CD14-positive monocyte (primary cell): ENCODE measurements around the gene C15orf40. TPM values are rescaled to one million over a fixed set of nuclear protein-coding genes. Genes with fewer than 3 reads are reported as not detected.
A peak's percentile ranks its signal among the peaks of the same experiment; 100 is the strongest.

ENCODE experiments used
- DNase-seq, 3 donors: peaks; one replicate each; pipeline ENCODE4 v3.0.0-alpha.2; 2011 to 2022
- H2AFZ ChIP-seq: 2 replicates; pipeline ENCODE4 v1.6.0; 2012; ENCODE audit warnings: mild to moderate bottlenecking, low read depth, low read length, inconsistent platforms; ENCODE audit not compliant: insufficient read depth, poor library complexity, severe bottlenecking
- H3K27ac ChIP-seq, 2 donors: 1 replicate in 1 of 2; 2 replicates in 1 of 2; pipeline ENCODE4 v1.5.1; 2012 to 2013; ENCODE audit warnings: low read length in 2 of 2, control low read depth in 1 of 2, inconsistent platforms in 1 of 2, low read depth in 1 of 2, mild to moderate bottlenecking in 1 of 2
- H3K27me3 ChIP-seq, 2 donors: one replicate each; pipeline versions ENCODE4 v1.6.0 to v1.6.1; 2011 to 2013; ENCODE audit warnings: low read length in 2 of 2; ENCODE audit not compliant: control insufficient read depth in 2 of 2, insufficient read depth in 2 of 2
- H3K36me3 ChIP-seq, 2 donors: replicated peaks in 1 of 2; 1 replicate in 1 of 2; 2 replicates in 1 of 2; pipeline versions ENCODE4 v1.5.1 to v1.6.1; 2012 to 2013; ENCODE audit warnings: low read length in 2 of 2, control low read depth in 1 of 2, inconsistent platforms in 1 of 2, mild to moderate bottlenecking in 1 of 2; ENCODE audit not compliant: insufficient read depth in 2 of 2, control insufficient read depth in 1 of 2
- H3K4me1 ChIP-seq, 2 donors: 1 replicate in 1 of 2; 2 replicates in 1 of 2; pipeline versions ENCODE4 v1.5.1 to v1.6.1; 2012 to 2013; ENCODE audit warnings: low read length in 2 of 2, control low read depth in 1 of 2, inconsistent platforms in 1 of 2, mild to moderate bottlenecking in 1 of 2, moderate library complexity in 1 of 2; ENCODE audit not compliant: insufficient read depth in 2 of 2, control insufficient read depth in 1 of 2
- H3K4me2 ChIP-seq: replicated peaks from 2 replicates; pipeline ENCODE3; 2012; ENCODE audit warnings: low read length, moderate library complexity, mild to moderate bottlenecking; ENCODE audit not compliant: poor library complexity, severe bottlenecking; ENCODE audit errors: extremely low read depth
- H3K4me3 ChIP-seq, 3 experiments: fragments of 200-600 bp in 1 of 3; sonication (generic) in 1 of 3; replicated peaks in 1 of 3; 1 replicate in 2 of 3; 2 replicates in 1 of 3; pipeline ENCODE4 v1.5.1; 2011 to 2013; ENCODE audit warnings: low read length in 3 of 3, mild to moderate bottlenecking in 3 of 3, control low read depth in 2 of 3, low read depth in 2 of 3, inconsistent platforms in 1 of 3, moderate library complexity in 1 of 3
- H3K79me2 ChIP-seq: 2 replicates; pipeline ENCODE4 v1.6.0; 2012; ENCODE audit warnings: mild to moderate bottlenecking, control low read depth, inconsistent platforms, low read length, moderate library complexity; ENCODE audit not compliant: insufficient read depth
- H3K9ac ChIP-seq: 2 replicates; pipeline ENCODE4 v1.6.0; 2017; ENCODE audit warnings: low read length, mild to moderate bottlenecking; ENCODE audit not compliant: insufficient read depth, poor library complexity, severe bottlenecking
- H3K9me3 ChIP-seq, 2 donors: replicated peaks in 1 of 2; 1 replicate in 1 of 2; 2 replicates in 1 of 2; pipeline versions ENCODE4 v1.5.1 to v1.6.1; 2012 to 2013; ENCODE audit warnings: low read length in 2 of 2, control low read depth in 1 of 2; ENCODE audit not compliant: control insufficient read depth in 1 of 2, insufficient read depth in 1 of 2
- H4K20me1 ChIP-seq: 2 replicates; pipeline ENCODE4 v1.6.0; 2012; ENCODE audit warnings: mild to moderate bottlenecking, low read length, control low read depth, moderate library complexity; ENCODE audit not compliant: insufficient read depth
- H3K27ac Mint-ChIP-seq, 7 donors: one replicate each; pipeline ENCODE4 v1.8.0; 2020; ENCODE audit warnings: mild to moderate bottlenecking in 7 of 7, mixed read lengths in 7 of 7, moderate library complexity in 6 of 7, inconsistent platforms in 2 of 7
- H3K27me3 Mint-ChIP-seq, 3 donors: one replicate each; pipeline ENCODE4 v1.8.0; 2021 to 2022; ENCODE audit warnings: low read depth in 3 of 3, mild to moderate bottlenecking in 3 of 3, mixed read lengths in 3 of 3, moderate library complexity in 3 of 3, inconsistent platforms in 1 of 3
- H3K36me3 Mint-ChIP-seq, 2 donors: one replicate each; pipeline ENCODE4 v1.8.0; 2020; ENCODE audit warnings: mixed read lengths in 2 of 2, inconsistent platforms in 1 of 2, mild to moderate bottlenecking in 1 of 2
- H3K4me1 Mint-ChIP-seq: one replicate; pipeline ENCODE4 v1.8.0; 2020; ENCODE audit warnings: mild to moderate bottlenecking, mixed read lengths
- H3K4me3 Mint-ChIP-seq, 2 donors: one replicate each; pipeline ENCODE4 v1.8.0; 2020; ENCODE audit warnings: mild to moderate bottlenecking in 2 of 2, mixed read lengths in 2 of 2, moderate library complexity in 1 of 2
- H3K9me3 Mint-ChIP-seq, 7 donors: one replicate each; pipeline ENCODE4 v1.8.0; 2020 to 2022; ENCODE audit warnings: mixed read lengths in 7 of 7, mild to moderate bottlenecking in 6 of 7, moderate library complexity in 6 of 7, inconsistent platforms in 2 of 7
- WGBS: methylation state at CpG from one replicate; pipeline ENCODE4 v1.1.5; 2013; ENCODE audit warnings: missing lambda C conversion rate; ENCODE audit not compliant: insufficient coverage; 5-methylcytosine and 5-hydroxymethylcytosine counted together
- intact Hi-C, 2 donors: fragments of 100-400 bp; cut with micrococcal nuclease; formaldehyde crosslinking; loops; one replicate each; pipeline versions ENCODE4 v1.15.0 to v1.15.1; 2023
- polyA plus RNA-seq, 3 donors: library from polyadenylated mRNA; depleted of rRNA in 1 of 3; unstranded in 2 of 3; stranded (reverse) in 1 of 3; fragments of 300-500 nt in 2 of 3; fragments of >200 nt in 1 of 3; fragmentation: Illumina TruSeq in 2 of 3; gene quantifications; 1 replicate in 2 of 3; 2 replicates in 1 of 3; pipeline ENCODE4 v1.2.3, GENCODE V29; 2012 to 2021
- TF ChIP-seq, protein P1 (sequence below): fragments of 200-600 bp; IDR thresholded peaks from one replicate; pipeline ENCODE4 v1.8.0; 2022; ENCODE audit warnings: antibody characterized with exemption, mild to moderate bottlenecking

Gene C15orf40
- polyA plus RNA-seq, 3 donors = 13.0 to 32.1 (median 25.7) TPM

DNA sequence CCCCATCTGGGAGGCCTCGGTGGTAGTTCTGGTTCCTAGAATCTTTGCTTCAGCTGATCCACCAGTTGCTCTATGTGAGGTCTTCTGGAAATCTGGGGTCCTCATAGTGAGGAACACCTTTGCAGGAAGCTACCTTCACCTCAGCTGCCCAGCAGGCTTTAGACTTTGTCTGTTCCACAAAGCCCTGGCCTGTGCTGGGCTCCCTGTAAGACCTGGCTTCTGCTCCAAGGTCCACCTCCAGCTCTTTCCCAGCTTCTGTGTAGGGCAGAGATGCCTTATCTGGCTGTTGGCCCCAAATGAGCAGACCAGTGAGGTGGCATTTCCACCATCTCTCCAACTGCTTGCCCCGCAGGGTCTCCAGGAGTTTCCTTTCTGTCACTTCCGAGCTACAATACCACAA, 50.7 kb downstream of the C15orf40 start:
- 13% methylated on average over 2 of the region's 3 CpGs for WGBS
- Histone ChIP-seq H3K4me2 (no peak overlapping the region), H3K79me2 (no peaks in the 10 kb centered on the region), H3K36me3 (no peaks in the 10 kb centered on the region), H3K27ac (no peak overlapping the region), H3K4me1 (peaks cover 5 to 13% of the 10 kb centered on the region in 2 donors), H3K9ac (no peak overlapping the region), H3K4me3 (no peak overlapping the region), H2AFZ (no peak overlapping the region), H3K9me3 (no peaks in the 10 kb centered on the region), H3K27me3 (no peaks in the 10 kb centered on the region), H4K20me1 (no peaks in the 10 kb centered on the region)
- no peak for DNase-seq
- Mint-ChIP-seq H3K27me3 (peaks cover 1 to 9% (median 4%) of the 10 kb centered on the region in 3 donors), H3K27ac (peak overlapping the region in 2 of 7 donors; percentile 41 to 73), H3K9me3 (no peaks in the 10 kb centered on the region), H3K36me3 (peaks cover 5 to 6% of the 10 kb centered on the region in 2 donors), H3K4me3 (peak overlapping the region in 1 of 2 donors; percentile 39), H3K4me1 (peaks cover 18% of the 10 kb centered on the region)
- intact Hi-C loops = loop anchor here in 1 of 2 donors (10.0 kb wide), 1 partner anchor 46 kb away; no protein-coding TSS in a partner anchor
- TF ChIP-seq, protein P1, sequence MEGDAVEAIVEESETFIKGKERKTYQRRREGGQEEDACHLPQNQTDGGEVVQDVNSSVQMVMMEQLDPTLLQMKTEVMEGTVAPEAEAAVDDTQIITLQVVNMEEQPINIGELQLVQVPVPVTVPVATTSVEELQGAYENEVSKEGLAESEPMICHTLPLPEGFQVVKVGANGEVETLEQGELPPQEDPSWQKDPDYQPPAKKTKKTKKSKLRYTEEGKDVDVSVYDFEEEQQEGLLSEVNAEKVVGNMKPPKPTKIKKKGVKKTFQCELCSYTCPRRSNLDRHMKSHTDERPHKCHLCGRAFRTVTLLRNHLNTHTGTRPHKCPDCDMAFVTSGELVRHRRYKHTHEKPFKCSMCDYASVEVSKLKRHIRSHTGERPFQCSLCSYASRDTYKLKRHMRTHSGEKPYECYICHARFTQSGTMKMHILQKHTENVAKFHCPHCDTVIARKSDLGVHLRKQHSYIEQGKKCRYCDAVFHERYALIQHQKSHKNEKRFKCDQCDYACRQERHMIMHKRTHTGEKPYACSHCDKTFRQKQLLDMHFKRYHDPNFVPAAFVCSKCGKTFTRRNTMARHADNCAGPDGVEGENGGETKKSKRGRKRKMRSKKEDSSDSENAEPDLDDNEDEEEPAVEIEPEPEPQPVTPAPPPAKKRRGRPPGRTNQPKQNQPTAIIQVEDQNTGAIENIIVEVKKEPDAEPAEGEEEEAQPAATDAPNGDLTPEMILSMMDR = no peak

DNA sequence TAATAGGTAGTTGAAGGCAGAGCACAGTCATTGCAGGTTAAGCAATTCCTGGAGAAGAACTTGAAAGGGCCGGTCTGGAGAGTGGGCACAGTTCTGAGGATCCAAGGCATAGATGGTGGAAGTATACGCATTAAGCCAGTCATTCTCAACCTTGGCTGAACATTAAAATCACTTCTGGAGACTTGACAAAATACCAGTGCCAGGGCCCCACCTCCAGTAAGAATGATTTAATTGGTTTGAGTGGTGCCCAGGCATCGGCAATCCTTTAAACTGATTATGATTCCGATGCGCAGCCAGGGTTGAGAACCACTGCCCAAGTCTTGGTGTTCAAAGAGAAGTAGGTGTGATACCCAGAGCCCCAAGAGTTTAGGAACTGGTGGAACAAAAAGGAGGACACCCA, 52.0 kb downstream of the C15orf40 start:
- Histone ChIP-seq H3K9ac (no peak overlapping the region), H3K27ac (no peak overlapping the region), H3K4me1 (peaks cover 5 to 13% of the 10 kb centered on the region in 2 donors), H3K4me3 (no peak overlapping the region), H4K20me1 (no peaks in the 10 kb centered on the region), H3K4me2 (no peak overlapping the region), H3K27me3 (no peaks in the 10 kb centered on the region), H3K79me2 (no peaks in the 10 kb centered on the region), H2AFZ (no peak overlapping the region), H3K36me3 (no peaks in the 10 kb centered on the region), H3K9me3 (no peaks in the 10 kb centered on the region)
- no peak for DNase-seq
- peaks cover 18% of the 10 kb centered on the region for H3K4me1 Mint-ChIP-seq
- H3K9me3 Mint-ChIP-seq = peaks cover 0 to 2% (median 0%) of the 10 kb centered on the region in 7 donors
- peaks cover 1 to 9% (median 4%) of the 10 kb centered on the region in 3 donors for H3K27me3 Mint-ChIP-seq
- TF ChIP-seq, protein P1 = no peak
- WGBS = 100% methylated on average over 3 of the region's 5 CpGs
- H3K27ac Mint-ChIP-seq = no peak overlapping the region
- H3K36me3 Mint-ChIP-seq = peaks cover 5 to 6% of the 10 kb centered on the region in 2 donors
- H3K4me3 Mint-ChIP-seq = no peak overlapping the region
- intact Hi-C loops = no loop called here
